Stimulated activated CD8-positive, alpha-beta memory T cell treated with anti-CD3 and anti-CD28 coated beads, Interleukin-7, amount 100 ng/mL, for 48 hours (primary cell): ENCODE data around the gene DPYD.

Experiments used
- DNase-seq, 2 donors: peaks; one replicate each; pipeline ENCODE4 v3.0.0-alpha.2; 2020; ENCODE audit warnings: low read depth in 1 of 2; ENCODE audit errors: extremely low read depth in 1 of 2

Gene DPYD

GRCh38 chr1:97332716-97333115, 588.1 kb downstream of the DPYD start:
- no peak for DNase-seq

- DNase-seq = no peak
Measured at GRCh38 chr1:97331165-97331564, 589.7 kb downstream of the DPYD start.

- DNase-seq = no peak
Measured at GRCh38 chr1:97314685-97315084, 606.1 kb downstream of the DPYD start.

GRCh38 chr1:97308131-97308530, 612.7 kb downstream of the DPYD start:
- DNase-seq = no peak

GRCh38 chr1:97307568-97307967, 613.3 kb downstream of the DPYD start:
- no peak for DNase-seq

- DNase-seq = no peak
Measured at GRCh38 chr1:97307151-97307550, 613.7 kb downstream of the DPYD start.

GRCh38 chr1:97306504-97306903, 614.3 kb downstream of the DPYD start:
- DNase-seq = no peak

- no peak for DNase-seq
Measured at GRCh38 chr1:97304366-97304765, 616.5 kb downstream of the DPYD start.

- no peak for DNase-seq
Measured at GRCh38 chr1:97298966-97299365, 621.9 kb downstream of the DPYD start.

GRCh38 chr1:97297611-97298010, 623.2 kb downstream of the DPYD start:
- DNase-seq = no peak

- DNase-seq = no peak
Measured at GRCh38 chr1:97281962-97282361, 638.9 kb downstream of the DPYD start.

GRCh38 chr1:97277891-97278654, 642.8 kb downstream of the DPYD start:
- DNase-seq = no peak

- DNase-seq = no peak
Measured at GRCh38 chr1:97271916-97272788, 648.7 kb downstream of the DPYD start.

- DNase-seq = no peak
Measured at GRCh38 chr1:97270508-97271307, 650.1 kb downstream of the DPYD start.

GRCh38 chr1:97265630-97266029, 655.2 kb downstream of the DPYD start:
- no peak for DNase-seq

- DNase-seq = no peak
Measured at GRCh38 chr1:97262842-97263241, 658.0 kb downstream of the DPYD start.

GRCh38 chr1:97258597-97258996, 662.2 kb downstream of the DPYD start:
- DNase-seq = no peak

GRCh38 chr1:97254731-97255463, 665.9 kb downstream of the DPYD start:
- DNase-seq = no peak

GRCh38 chr1:97252925-97253324, 667.9 kb downstream of the DPYD start:
- no peak for DNase-seq

- DNase-seq = no peak
Measured at GRCh38 chr1:97252076-97252475, 668.8 kb downstream of the DPYD start.

- DNase-seq = no peak
Measured at GRCh38 chr1:97247196-97247595, 673.6 kb downstream of the DPYD start.
